Epithelial cell of esophagus (primary cell): ENCODE data around the gene ARF5.

ENCODE experiments used
- DNase-seq: peaks from one replicate; pipeline ENCODE4 v3.0.0; 2010; ENCODE audit warnings: low read depth
- H3K4me3 ChIP-seq: 2 replicates; pipeline ENCODE4 v1.5.1; 2011; ENCODE audit warnings: mild to moderate bottlenecking, low read length, control low read depth
- CTCF ChIP-seq: IDR thresholded peaks from 2 replicates; pipeline ENCODE4 v1.5.1; 2011; ENCODE audit warnings: low read depth, mild to moderate bottlenecking, low read length, control low read depth, inconsistent platforms; ENCODE audit not compliant: insufficient read depth; ENCODE audit errors: missing control alignments

The ARF5 gene

GRCh38 chr7:127618042-127618441, 29.8 kb downstream of the ARF5 start, which contains the start of gene PAX4:
PAX4 (minus strand) TSS chr7:127618142; CDS start chr7:127615928, 2,214 bp downstream.
- DNase-seq = no peak
- no peak within 1 kb of the TSS for H3K4me3 ChIP-seq
- no peak for TF ChIP-seq CTCF

- no peak overlapping the region for H3K4me3 ChIP-seq
- TF ChIP-seq CTCF = no peak
- DNase-seq = no peak
These were observed 30.6 kb downstream of the ARF5 start for GRCh38 chr7:127618775-127619174.

- TF ChIP-seq CTCF = no peak
- no peak overlapping the region for H3K4me3 ChIP-seq
- no peak for DNase-seq
These were observed 31.6 kb downstream of the ARF5 start for GRCh38 chr7:127619681-127620405.

- DNase-seq = peak; percentile 14
- no peak for TF ChIP-seq CTCF
- H3K4me3 ChIP-seq = no peak overlapping the region
These were observed 32.4 kb downstream of the ARF5 start for GRCh38 chr7:127620406-127621233.

- H3K4me3 ChIP-seq = no peak overlapping the region
- DNase-seq = no peak
- TF ChIP-seq CTCF = no peak
These were observed 37.1 kb downstream of the ARF5 start for GRCh38 chr7:127625331-127625730.

- TF ChIP-seq CTCF = no peak
- no peak for DNase-seq
- H3K4me3 ChIP-seq = no peak overlapping the region
These were observed 40.2 kb downstream of the ARF5 start for GRCh38 chr7:127628445-127628844.
